ENCODE data around the gene EXOC6B. TPM values are rescaled to one million over a fixed set of nuclear protein-coding genes. Genes with fewer than 3 reads are reported as not detected.

The EXOC6B gene
- total RNA-seq, 1 experiment from 2014 or later, result 34.3 TPM

GRCh38 chr2:72718876-72719275, 107.0 kb downstream of the EXOC6B start:
- no peak for DNase-seq
- no TSS peak for BruUV-seq (replicated peaks)
- H3K9me3 ChIP-seq (ENCODE audit: insufficient read depth, low read depth), result no peaks in the 10 kb centered on the region
- H3K79me2 ChIP-seq (ENCODE audit: low read depth), result no peaks in the 10 kb centered on the region
- H3K4me3 ChIP-seq, result no peak overlapping the region
- no peak overlapping the region for H2AFZ ChIP-seq
- no peaks in the 10 kb centered on the region for H3K9me2 ChIP-seq (ENCODE audit: insufficient read depth)
- H3K4me1 ChIP-seq (replicated peaks; ENCODE audit: insufficient read depth), result peaks cover 18% of the 10 kb centered on the region
- POLR2A ChIA-PET (ENCODE audit: unreplicated experiment), result no interaction called here
- no peak for TF ChIP-seq CTCF (conservative IDR thresholded peaks at IDR 0.05)
- no peak for TF ChIP-seq EZH2 (IDR thresholded peaks at IDR 0.05; ENCODE audit: low read depth)
- no peaks in the 10 kb centered on the region for H4K20me1 ChIP-seq (ENCODE audit: insufficient read depth)
- CTCF ChIA-PET, result interaction anchor here (0.5 kb wide), 1 partner anchor 1387 kb away, joined by 9 read pairs; the partner anchor contains the start of gene ZNF638
- intact Hi-C loops (cut with micrococcal nuclease; ENCODE audit: unreplicated experiment), result no loop called here
- peak overlapping the region; percentile 52; the same call in 1 of the 2 replicates for H3K4me2 ChIP-seq
- no peak overlapping the region for H3K27ac ChIP-seq
- peaks cover 12% of the 10 kb centered on the region; the same call in 1 of the 2 replicates for H3F3A ChIP-seq (ENCODE audit: insufficient read depth, low read depth)
- H3K27me3 ChIP-seq (ENCODE audit: insufficient read depth, low read depth), result no peaks in the 10 kb centered on the region
- no peaks in the 10 kb centered on the region for H3K36me3 ChIP-seq (ENCODE audit: low read depth)

- Histone ChIP-seq H3K4me2 (no peak overlapping the region), H3K27ac (no peak overlapping the region), H2AFZ (no peak overlapping the region), H3K4me3 (no peak overlapping the region), H4K20me1 (ENCODE audit: insufficient read depth) (no peaks in the 10 kb centered on the region), H3K4me1 (replicated peaks; ENCODE audit: insufficient read depth) (peaks cover 18% of the 10 kb centered on the region), H3K9me3 (ENCODE audit: insufficient read depth, low read depth) (no peaks in the 10 kb centered on the region), H3K79me2 (ENCODE audit: low read depth) (no peaks in the 10 kb centered on the region; the same call in 1 of the 2 replicates), H3K9me2 (ENCODE audit: insufficient read depth) (no peaks in the 10 kb centered on the region), H3F3A (ENCODE audit: insufficient read depth, low read depth) (peaks cover 12% of the 10 kb centered on the region; the same call in 1 of the 2 replicates), H3K36me3 (ENCODE audit: low read depth) (peaks cover 10% of the 10 kb centered on the region; the same call in 1 of the 2 replicates), H3K27me3 (ENCODE audit: insufficient read depth, low read depth) (no peaks in the 10 kb centered on the region)
- CTCF ChIA-PET, result no interaction called here
- no TSS peak for BruUV-seq (replicated peaks)
- no peak for TF ChIP-seq EZH2 (IDR thresholded peaks at IDR 0.05; ENCODE audit: low read depth)
- no peak for TF ChIP-seq CTCF (conservative IDR thresholded peaks at IDR 0.05)
- POLR2A ChIA-PET (ENCODE audit: unreplicated experiment), result interaction anchor here (0.6 kb wide), 1 partner anchor 39 kb away, joined by 4 read pairs; no protein-coding TSS in a partner anchor
- intact Hi-C loops (cut with micrococcal nuclease; ENCODE audit: unreplicated experiment), result no loop called here
- DNase-seq, result no peak
Measured at GRCh38 chr2:72716601-72717000, 109.2 kb downstream of the EXOC6B start.

- peaks cover 10% of the 10 kb centered on the region; the same call in 1 of the 2 replicates for H3K36me3 ChIP-seq (ENCODE audit: low read depth)
- no peak overlapping the region for H2AFZ ChIP-seq
- H4K20me1 ChIP-seq (ENCODE audit: insufficient read depth), result no peaks in the 10 kb centered on the region
- TF ChIP-seq EZH2 (IDR thresholded peaks at IDR 0.05; ENCODE audit: low read depth), result no peak
- TF ChIP-seq CTCF (conservative IDR thresholded peaks at IDR 0.05), result peak; percentile 35; the same call in 1 of the 2 replicates
- no TSS peak for BruUV-seq (replicated peaks)
- H3F3A ChIP-seq (ENCODE audit: insufficient read depth, low read depth), result no peaks in the 10 kb centered on the region
- no peak overlapping the region for H3K4me2 ChIP-seq
- no peaks in the 10 kb centered on the region for H3K27me3 ChIP-seq (ENCODE audit: insufficient read depth, low read depth)
- H3K27ac ChIP-seq, result no peak overlapping the region
- DNase-seq, result no peak
- CTCF ChIA-PET, result no interaction called here
- no peak overlapping the region for H3K4me3 ChIP-seq
- no peaks in the 10 kb centered on the region for H3K9me3 ChIP-seq (ENCODE audit: insufficient read depth, low read depth)
- intact Hi-C loops (cut with micrococcal nuclease; ENCODE audit: unreplicated experiment), result no loop called here
- no peaks in the 10 kb centered on the region for H3K9me2 ChIP-seq (ENCODE audit: insufficient read depth)
- POLR2A ChIA-PET (ENCODE audit: unreplicated experiment), result no interaction called here
- H3K79me2 ChIP-seq (ENCODE audit: low read depth), result no peaks in the 10 kb centered on the region; the same call in 1 of the 2 replicates
- H3K4me1 ChIP-seq (replicated peaks; ENCODE audit: insufficient read depth), result peaks cover 2% of the 10 kb centered on the region; the same call in 1 of the 2 replicates
Measured at GRCh38 chr2:72713857-72714256, 112.0 kb downstream of the EXOC6B start.
